ENCODE data around the gene SIK3.

DNA sequence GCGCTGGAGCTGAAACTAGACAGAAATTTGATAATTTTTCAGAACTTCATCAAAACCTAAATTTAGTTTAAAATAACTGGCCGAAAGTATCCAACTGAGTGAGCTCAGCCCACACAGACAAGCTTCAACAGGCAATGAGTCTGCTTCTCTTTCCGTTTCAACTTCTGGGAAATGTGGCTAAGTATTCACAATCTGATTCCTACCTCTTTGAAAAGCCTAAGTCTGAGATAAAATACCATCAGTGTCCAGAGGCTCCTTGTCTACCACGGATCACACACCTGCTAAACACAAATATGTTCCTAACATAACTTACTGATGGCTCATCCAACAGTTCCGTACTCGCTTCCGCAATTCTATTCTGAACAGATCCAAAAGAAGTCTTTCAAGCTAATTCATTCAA is 8.5 kb downstream of the SIK3 start:
- TF ChIP-seq, protein P1, sequence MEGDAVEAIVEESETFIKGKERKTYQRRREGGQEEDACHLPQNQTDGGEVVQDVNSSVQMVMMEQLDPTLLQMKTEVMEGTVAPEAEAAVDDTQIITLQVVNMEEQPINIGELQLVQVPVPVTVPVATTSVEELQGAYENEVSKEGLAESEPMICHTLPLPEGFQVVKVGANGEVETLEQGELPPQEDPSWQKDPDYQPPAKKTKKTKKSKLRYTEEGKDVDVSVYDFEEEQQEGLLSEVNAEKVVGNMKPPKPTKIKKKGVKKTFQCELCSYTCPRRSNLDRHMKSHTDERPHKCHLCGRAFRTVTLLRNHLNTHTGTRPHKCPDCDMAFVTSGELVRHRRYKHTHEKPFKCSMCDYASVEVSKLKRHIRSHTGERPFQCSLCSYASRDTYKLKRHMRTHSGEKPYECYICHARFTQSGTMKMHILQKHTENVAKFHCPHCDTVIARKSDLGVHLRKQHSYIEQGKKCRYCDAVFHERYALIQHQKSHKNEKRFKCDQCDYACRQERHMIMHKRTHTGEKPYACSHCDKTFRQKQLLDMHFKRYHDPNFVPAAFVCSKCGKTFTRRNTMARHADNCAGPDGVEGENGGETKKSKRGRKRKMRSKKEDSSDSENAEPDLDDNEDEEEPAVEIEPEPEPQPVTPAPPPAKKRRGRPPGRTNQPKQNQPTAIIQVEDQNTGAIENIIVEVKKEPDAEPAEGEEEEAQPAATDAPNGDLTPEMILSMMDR (IDR thresholded peaks at IDR 0.05; ENCODE audit: low read depth, low read length) = no peak
- no peak for TF ChIP-seq POLR2A (IDR thresholded peaks at IDR 0.05; ENCODE audit: extremely low read depth, insufficient read length)
- TF ChIP-seq, protein P2, sequence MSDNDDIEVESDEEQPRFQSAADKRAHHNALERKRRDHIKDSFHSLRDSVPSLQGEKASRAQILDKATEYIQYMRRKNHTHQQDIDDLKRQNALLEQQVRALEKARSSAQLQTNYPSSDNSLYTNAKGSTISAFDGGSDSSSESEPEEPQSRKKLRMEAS (IDR thresholded peaks at IDR 0.05; ENCODE audit: low read depth, low read length) = no peak
